Measurements from ENCODE around the gene HOXA5.

Gene HOXA5

DNA sequence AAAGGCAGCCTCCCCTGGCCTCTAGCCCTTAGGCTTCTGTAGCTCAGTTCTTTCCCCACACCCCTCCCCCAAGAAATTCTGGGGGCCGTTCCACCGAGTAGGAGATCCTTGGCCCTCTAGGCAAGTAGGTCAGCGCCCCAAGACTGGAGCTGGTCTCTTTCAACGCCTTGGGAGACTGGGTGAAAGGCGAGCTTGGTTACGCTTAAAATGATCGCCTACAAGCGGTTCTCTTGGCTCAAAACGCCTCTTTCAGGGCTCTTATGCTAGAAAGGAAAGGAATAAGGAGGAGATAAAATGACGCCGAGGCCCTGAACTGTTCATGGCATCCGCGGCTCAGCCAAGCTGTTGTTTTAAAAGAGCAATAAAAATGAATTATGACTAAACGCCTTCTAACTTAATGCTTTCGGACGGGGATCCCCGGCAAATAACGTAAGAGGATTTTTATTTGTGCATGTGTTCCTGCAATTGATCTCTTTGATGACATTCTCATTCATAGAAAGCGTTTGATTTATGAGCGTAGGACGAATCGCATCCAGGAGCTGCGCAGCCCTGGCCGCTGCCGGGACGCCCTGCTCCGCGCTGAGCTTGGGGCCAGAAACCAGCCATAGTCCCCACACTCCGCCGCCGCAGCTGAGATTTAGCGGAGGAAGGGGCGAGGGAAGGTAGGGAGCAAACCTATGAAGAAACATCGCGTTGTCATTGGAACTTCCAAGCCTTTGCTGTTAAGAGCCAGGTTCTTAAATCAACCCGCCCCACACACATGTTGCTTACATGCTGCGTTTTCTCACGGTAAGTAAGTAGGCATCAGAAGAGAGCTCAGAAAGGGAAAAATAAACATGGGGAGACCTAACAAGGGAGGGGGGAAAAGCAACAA is 44.7 kb downstream of the HOXA5 start (continued):
- TF ChIP-seq, protein P1, sequence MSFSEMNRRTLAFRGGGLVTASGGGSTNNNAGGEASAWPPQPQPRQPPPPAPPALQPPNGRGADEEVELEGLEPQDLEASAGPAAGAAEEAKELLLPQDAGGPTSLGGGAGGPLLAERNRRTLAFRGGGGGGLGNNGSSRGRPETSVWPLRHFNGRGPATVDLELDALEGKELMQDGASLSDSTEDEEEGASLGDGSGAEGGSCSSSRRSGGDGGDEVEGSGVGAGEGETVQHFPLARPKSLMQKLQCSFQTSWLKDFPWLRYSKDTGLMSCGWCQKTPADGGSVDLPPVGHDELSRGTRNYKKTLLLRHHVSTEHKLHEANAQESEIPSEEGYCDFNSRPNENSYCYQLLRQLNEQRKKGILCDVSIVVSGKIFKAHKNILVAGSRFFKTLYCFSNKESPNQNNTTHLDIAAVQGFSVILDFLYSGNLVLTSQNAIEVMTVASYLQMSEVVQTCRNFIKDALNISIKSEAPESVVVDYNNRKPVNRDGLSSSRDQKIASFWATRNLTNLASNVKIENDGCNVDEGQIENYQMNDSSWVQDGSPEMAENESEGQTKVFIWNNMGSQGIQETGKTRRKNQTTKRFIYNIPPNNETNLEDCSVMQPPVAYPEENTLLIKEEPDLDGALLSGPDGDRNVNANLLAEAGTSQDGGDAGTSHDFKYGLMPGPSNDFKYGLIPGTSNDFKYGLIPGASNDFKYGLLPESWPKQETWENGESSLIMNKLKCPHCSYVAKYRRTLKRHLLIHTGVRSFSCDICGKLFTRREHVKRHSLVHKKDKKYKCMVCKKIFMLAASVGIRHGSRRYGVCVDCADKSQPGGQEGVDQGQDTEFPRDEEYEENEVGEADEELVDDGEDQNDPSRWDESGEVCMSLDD (tag by site-specific recombination; IDR thresholded peaks at IDR 0.05), result no peak
- TF ChIP-seq ZNF239 (tag by site-specific recombination; IDR thresholded peaks at IDR 0.05), result no peak
- no peak for TF ChIP-seq ZNF114 (tag by site-specific recombination; IDR thresholded peaks at IDR 0.05)
- TF ChIP-seq, protein P2, sequence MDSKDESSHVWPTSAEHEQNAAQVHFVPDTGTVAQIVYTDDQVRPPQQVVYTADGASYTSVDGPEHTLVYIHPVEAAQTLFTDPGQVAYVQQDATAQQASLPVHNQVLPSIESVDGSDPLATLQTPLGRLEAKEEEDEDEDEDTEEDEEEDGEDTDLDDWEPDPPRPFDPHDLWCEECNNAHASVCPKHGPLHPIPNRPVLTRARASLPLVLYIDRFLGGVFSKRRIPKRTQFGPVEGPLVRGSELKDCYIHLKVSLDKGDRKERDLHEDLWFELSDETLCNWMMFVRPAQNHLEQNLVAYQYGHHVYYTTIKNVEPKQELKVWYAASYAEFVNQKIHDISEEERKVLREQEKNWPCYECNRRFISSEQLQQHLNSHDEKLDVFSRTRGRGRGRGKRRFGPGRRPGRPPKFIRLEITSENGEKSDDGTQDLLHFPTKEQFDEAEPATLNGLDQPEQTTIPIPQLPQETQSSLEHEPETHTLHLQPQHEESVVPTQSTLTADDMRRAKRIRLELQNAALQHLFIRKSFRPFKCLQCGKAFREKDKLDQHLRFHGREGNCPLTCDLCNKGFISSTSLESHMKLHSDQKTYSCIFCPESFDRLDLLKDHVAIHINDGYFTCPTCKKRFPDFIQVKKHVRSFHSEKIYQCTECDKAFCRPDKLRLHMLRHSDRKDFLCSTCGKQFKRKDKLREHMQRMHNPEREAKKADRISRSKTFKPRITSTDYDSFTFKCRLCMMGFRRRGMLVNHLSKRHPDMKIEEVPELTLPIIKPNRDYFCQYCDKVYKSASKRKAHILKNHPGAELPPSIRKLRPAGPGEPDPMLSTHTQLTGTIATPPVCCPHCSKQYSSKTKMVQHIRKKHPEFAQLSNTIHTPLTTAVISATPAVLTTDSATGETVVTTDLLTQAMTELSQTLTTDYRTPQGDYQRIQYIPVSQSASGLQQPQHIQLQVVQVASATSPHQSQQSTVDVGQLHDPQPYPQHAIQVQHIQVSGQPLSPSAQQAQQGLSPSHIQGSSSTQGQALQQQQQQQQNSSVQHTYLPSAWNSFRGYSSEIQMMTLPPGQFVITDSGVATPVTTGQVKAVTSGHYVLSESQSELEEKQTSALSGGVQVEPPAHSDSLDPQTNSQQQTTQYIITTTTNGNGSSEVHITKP (tag by site-specific recombination; IDR thresholded peaks at IDR 0.05), result peak; percentile 21; the same call in 1 of the 2 replicates
- TF ChIP-seq ZNF223 (tag by site-specific recombination; IDR thresholded peaks at IDR 0.05), result no peak
- TF ChIP-seq, protein P3, sequence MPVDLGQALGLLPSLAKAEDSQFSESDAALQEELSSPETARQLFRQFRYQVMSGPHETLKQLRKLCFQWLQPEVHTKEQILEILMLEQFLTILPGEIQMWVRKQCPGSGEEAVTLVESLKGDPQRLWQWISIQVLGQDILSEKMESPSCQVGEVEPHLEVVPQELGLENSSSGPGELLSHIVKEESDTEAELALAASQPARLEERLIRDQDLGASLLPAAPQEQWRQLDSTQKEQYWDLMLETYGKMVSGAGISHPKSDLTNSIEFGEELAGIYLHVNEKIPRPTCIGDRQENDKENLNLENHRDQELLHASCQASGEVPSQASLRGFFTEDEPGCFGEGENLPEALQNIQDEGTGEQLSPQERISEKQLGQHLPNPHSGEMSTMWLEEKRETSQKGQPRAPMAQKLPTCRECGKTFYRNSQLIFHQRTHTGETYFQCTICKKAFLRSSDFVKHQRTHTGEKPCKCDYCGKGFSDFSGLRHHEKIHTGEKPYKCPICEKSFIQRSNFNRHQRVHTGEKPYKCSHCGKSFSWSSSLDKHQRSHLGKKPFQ (tag by site-specific recombination; IDR thresholded peaks at IDR 0.05), result peak; percentile 62
- no peak for TF ChIP-seq ZNF302 (tag by site-specific recombination; IDR thresholded peaks at IDR 0.05; ENCODE audit: low read depth)
- peak; percentile 84 for TF ChIP-seq IKZF3 (tag by site-specific recombination; IDR thresholded peaks at IDR 0.05)
- TF ChIP-seq, protein P4, sequence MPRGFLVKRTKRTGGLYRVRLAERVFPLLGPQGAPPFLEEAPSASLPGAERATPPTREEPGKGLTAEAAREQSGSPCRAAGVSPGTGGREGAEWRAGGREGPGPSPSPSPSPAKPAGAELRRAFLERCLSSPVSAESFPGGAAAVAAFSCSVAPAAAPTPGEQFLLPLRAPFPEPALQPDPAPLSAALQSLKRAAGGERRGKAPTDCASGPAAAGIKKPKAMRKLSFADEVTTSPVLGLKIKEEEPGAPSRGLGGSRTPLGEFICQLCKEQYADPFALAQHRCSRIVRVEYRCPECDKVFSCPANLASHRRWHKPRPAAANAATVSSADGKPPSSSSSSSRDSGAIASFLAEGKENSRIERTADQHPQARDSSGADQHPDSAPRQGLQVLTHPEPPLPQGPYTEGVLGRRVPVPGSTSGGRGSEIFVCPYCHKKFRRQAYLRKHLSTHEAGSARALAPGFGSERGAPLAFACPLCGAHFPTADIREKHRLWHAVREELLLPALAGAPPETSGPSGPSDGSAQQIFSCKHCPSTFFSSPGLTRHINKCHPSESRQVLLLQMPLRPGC (tag by site-specific recombination; IDR thresholded peaks at IDR 0.05), result peak; percentile 65; the same call in 1 of the 2 replicates
- TF ChIP-seq, protein P5, sequence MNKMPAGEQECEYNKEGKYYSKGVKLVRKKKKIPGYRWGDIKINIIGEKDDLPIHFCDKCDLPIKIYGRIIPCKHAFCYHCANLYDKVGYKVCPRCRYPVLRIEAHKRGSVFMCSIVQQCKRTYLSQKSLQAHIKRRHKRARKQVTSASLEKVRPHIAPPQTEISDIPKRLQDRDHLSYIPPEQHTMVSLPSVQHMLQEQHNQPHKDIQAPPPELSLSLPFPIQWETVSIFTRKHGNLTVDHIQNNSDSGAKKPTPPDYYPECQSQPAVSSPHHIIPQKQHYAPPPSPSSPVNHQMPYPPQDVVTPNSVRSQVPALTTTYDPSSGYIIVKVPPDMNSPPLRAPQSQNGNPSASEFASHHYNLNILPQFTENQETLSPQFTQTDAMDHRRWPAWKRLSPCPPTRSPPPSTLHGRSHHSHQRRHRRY (tag by site-specific recombination; IDR thresholded peaks at IDR 0.05), result no peak
- TF ChIP-seq ZNF23 (tag by site-specific recombination; IDR thresholded peaks at IDR 0.05; ENCODE audit: borderline replicate concordance), result no peak
- peak; percentile 88 for TF ChIP-seq ZSCAN30 (tag by site-specific recombination; IDR thresholded peaks at IDR 0.05)
- TF ChIP-seq ZNF324 (tag by site-specific recombination; IDR thresholded peaks at IDR 0.05), result no peak
- no peak for TF ChIP-seq ZNF311 (tag by site-specific recombination; IDR thresholded peaks at IDR 0.05; ENCODE audit: borderline replicate concordance)
- TF ChIP-seq ZBTB48 (tag by site-specific recombination; IDR thresholded peaks at IDR 0.05), result 0 out of 2 replicates have a peak, but pooled peaks have one; percentile 65
- TF ChIP-seq, protein P6, sequence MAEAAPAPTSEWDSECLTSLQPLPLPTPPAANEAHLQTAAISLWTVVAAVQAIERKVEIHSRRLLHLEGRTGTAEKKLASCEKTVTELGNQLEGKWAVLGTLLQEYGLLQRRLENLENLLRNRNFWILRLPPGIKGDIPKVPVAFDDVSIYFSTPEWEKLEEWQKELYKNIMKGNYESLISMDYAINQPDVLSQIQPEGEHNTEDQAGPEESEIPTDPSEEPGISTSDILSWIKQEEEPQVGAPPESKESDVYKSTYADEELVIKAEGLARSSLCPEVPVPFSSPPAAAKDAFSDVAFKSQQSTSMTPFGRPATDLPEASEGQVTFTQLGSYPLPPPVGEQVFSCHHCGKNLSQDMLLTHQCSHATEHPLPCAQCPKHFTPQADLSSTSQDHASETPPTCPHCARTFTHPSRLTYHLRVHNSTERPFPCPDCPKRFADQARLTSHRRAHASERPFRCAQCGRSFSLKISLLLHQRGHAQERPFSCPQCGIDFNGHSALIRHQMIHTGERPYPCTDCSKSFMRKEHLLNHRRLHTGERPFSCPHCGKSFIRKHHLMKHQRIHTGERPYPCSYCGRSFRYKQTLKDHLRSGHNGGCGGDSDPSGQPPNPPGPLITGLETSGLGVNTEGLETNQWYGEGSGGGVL (tag by site-specific recombination; IDR thresholded peaks at IDR 0.05), result peak; percentile 70
- TF ChIP-seq ZNF2 (tag by site-specific recombination; IDR thresholded peaks at IDR 0.05), result no peak; the same call in 1 of the 2 replicates
- TF ChIP-seq GLIS2 (tag by site-specific recombination; IDR thresholded peaks at IDR 0.05), result no peak
- no peak for TF ChIP-seq ZNF394 (tag by site-specific recombination; IDR thresholded peaks at IDR 0.05; ENCODE audit: borderline replicate concordance)
- TF ChIP-seq ZNF214 (tag by site-specific recombination; IDR thresholded peaks at IDR 0.05; ENCODE audit: borderline replicate concordance), result no peak
- TF ChIP-seq ZNF658 (tag by site-specific recombination; IDR thresholded peaks at IDR 0.05), result no peak
- TF ChIP-seq, protein P7, sequence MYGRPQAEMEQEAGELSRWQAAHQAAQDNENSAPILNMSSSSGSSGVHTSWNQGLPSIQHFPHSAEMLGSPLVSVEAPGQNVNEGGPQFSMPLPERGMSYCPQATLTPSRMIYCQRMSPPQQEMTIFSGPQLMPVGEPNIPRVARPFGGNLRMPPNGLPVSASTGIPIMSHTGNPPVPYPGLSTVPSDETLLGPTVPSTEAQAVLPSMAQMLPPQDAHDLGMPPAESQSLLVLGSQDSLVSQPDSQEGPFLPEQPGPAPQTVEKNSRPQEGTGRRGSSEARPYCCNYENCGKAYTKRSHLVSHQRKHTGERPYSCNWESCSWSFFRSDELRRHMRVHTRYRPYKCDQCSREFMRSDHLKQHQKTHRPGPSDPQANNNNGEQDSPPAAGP (tag by site-specific recombination; IDR thresholded peaks at IDR 0.05), result 0 out of 2 replicates have a peak, but pooled peaks have one; percentile 62
- TF ChIP-seq ZNF112 (tag by site-specific recombination; IDR thresholded peaks at IDR 0.05), result no peak
- TF ChIP-seq ZNF48 (tag by site-specific recombination; IDR thresholded peaks at IDR 0.05), result no peak
- TF ChIP-seq SP2 (tag by site-specific recombination; IDR thresholded peaks at IDR 0.05), result peak; percentile 62
